HepG2 (cell line): Measurements from ENCODE around the gene CREBBP. TPM values are rescaled to one million over a fixed set of nuclear protein-coding genes. Genes with fewer than 3 reads are reported as not detected.

Experiments used
- AGO2 ChIP-seq: fragments of 200-400 bp; formaldehyde crosslinking; optimal IDR thresholded peaks from 2 replicates; pipeline ENCODE3; 2017; ENCODE audit warnings: mild to moderate bottlenecking, low read depth, low read length, moderate library complexity
- FOXO1 ChIP-seq: sonication (generic); formaldehyde crosslinking; IDR thresholded peaks from 2 replicates; pipeline ENCODE4 v1.4.0; 2020; ENCODE audit warnings: missing genetic modification reagents
- KMT2A ChIP-seq: sonication (generic); formaldehyde crosslinking; IDR thresholded peaks from 2 replicates; pipeline ENCODE4 v1.4.0; 2020; ENCODE audit warnings: missing genetic modification reagents
- MXD4 ChIP-seq: IDR thresholded peaks from 2 replicates; pipeline ENCODE4 v1.6.1; 2016; ENCODE audit warnings: mild to moderate bottlenecking, missing biosample characterization, missing genetic modification reagents
- PLRG1 ChIP-seq: fragments of 450-650 bp; conservative IDR thresholded peaks from 2 replicates; pipeline ENCODE4 v1.6.1; 2016
- SMYD3 ChIP-seq: sonication (generic); formaldehyde crosslinking; IDR thresholded peaks from 2 replicates; pipeline ENCODE4 v1.8.1; 2023; ENCODE audit warnings: mild to moderate bottlenecking, missing genetic modification reagents
- TGIF2 ChIP-seq: IDR thresholded peaks from 2 replicates; pipeline ENCODE4 v1.6.1; 2016; ENCODE audit warnings: control low read depth, missing compliant biosample characterization
- ZFX ChIP-seq: sonication (generic); formaldehyde crosslinking; IDR thresholded peaks from 2 replicates; pipeline ENCODE4 v1.4.0; 2020; ENCODE audit warnings: mild to moderate bottlenecking, low read depth, missing genetic modification reagents, moderate library complexity
- ZNF383 ChIP-seq: sonication (generic); formaldehyde crosslinking; IDR thresholded peaks from 2 replicates; pipeline ENCODE4 v1.4.0; 2020; ENCODE audit warnings: missing genetic modification reagents, mild to moderate bottlenecking, borderline replicate concordance
- ZNF570 ChIP-seq: sonication (generic); formaldehyde crosslinking; IDR thresholded peaks from 2 replicates; pipeline ENCODE4 v1.4.0; 2020; ENCODE audit warnings: mild to moderate bottlenecking, missing genetic modification reagents, borderline replicate concordance
- ZNF883 ChIP-seq: sonication (generic); formaldehyde crosslinking; IDR thresholded peaks from 2 replicates; pipeline ENCODE4 v1.5.1; 2020; ENCODE audit warnings: mild to moderate bottlenecking, missing genetic modification reagents; ENCODE audit errors: not compliant biosample characterization
- polyA plus RNA-seq, 8 experiments: library from polyadenylated mRNA; depleted of rRNA in 3 of 8; stranded (reverse) in 7 of 8; unstranded in 1 of 8; fragments of >200 nt; fragmentation: Illumina TruSeq in 4 of 8; extraction: Trizol in 4 of 8; gene quantifications; 2 replicates each; pipeline versions ENCODE4 v1.2.1 to v1.2.3, GENCODE V29; 2011 to 2016; ENCODE audit warnings: low read depth in 4 of 8, missing spikeins in 1 of 8, mixed read lengths in 1 of 8; ENCODE audit not compliant: insufficient read depth in 1 of 8
- total RNA-seq, 5 experiments: library from RNA; depleted of rRNA; stranded (reverse); fragments of >200 nt; fragmentation: Illumina TruSeq; extraction: Trizol; gene quantifications; 2 replicates each; pipeline ENCODE4 v1.2.3, GENCODE V29; 2016; ENCODE audit warnings: low read depth in 1 of 5
- TF ChIP-seq, protein P1 (sequence below): sonication (generic); formaldehyde crosslinking; IDR thresholded peaks from 2 replicates; pipeline ENCODE4 v1.4.0; 2020; ENCODE audit warnings: missing genetic modification reagents
- TF ChIP-seq, protein P2 (sequence below): sonication (generic); formaldehyde crosslinking; IDR thresholded peaks from 2 replicates; pipeline ENCODE4 v1.5.0; 2020; ENCODE audit warnings: mild to moderate bottlenecking, missing genetic modification reagents, moderate library complexity
- TF ChIP-seq, protein P3 (sequence below): IDR thresholded peaks from 2 replicates; pipeline ENCODE4 v1.6.1; 2012; ENCODE audit warnings: inconsistent platforms
- TF ChIP-seq, protein P4 (sequence below): sonication (generic); formaldehyde crosslinking; IDR thresholded peaks from 2 replicates; pipeline ENCODE4 v1.5.1; 2020; ENCODE audit warnings: mild to moderate bottlenecking, missing genetic modification reagents, moderate library complexity
- TF ChIP-seq, protein P5 (sequence below), 2 experiments: IDR thresholded peaks; 2 replicates each; pipeline ENCODE4 v1.6.1; 2011 to 2012; ENCODE audit warnings: low read length in 2 of 2, borderline replicate concordance in 1 of 2, low read depth in 1 of 2, mild to moderate bottlenecking in 1 of 2, moderate library complexity in 1 of 2

Gene CREBBP
- total and polyA plus RNA-seq, 2 of the 13 experiments (the other 11 are each of a cell fraction or from before 2014, with no cell fraction given), result 5.3 to 10.4 TPM

DNA sequence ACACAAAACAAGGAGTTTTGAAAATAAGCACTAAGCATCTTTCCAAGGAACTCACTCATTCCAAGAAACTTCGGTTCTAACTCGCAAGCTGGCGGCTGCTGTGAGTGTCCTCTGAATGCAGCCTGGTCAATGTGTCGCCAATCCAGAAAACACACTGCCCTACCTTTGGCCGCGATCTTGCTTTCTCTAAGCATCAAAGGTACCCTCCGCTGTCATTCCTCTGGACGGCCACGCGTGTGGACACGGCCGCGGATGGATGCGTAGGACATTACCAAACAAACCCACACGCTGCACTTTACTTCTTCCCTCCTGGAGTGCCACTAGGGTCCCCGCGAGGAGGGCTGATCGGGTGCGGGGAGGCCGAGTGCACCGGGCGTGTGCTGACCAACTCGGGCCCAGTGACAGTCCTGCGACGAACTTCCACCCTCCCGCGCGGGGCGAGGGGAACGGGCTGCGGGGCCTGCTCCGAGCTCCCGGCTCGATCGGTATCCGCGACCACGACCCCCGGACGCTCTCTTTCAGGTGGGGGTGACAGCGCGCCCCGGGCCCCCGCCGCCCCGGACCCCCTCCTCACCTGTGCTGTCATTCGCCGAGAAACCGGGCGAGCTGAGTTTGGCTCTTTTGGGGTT, 1.1 kb downstream of the CREBBP start (continued):
- TF ChIP-seq, protein P1, sequence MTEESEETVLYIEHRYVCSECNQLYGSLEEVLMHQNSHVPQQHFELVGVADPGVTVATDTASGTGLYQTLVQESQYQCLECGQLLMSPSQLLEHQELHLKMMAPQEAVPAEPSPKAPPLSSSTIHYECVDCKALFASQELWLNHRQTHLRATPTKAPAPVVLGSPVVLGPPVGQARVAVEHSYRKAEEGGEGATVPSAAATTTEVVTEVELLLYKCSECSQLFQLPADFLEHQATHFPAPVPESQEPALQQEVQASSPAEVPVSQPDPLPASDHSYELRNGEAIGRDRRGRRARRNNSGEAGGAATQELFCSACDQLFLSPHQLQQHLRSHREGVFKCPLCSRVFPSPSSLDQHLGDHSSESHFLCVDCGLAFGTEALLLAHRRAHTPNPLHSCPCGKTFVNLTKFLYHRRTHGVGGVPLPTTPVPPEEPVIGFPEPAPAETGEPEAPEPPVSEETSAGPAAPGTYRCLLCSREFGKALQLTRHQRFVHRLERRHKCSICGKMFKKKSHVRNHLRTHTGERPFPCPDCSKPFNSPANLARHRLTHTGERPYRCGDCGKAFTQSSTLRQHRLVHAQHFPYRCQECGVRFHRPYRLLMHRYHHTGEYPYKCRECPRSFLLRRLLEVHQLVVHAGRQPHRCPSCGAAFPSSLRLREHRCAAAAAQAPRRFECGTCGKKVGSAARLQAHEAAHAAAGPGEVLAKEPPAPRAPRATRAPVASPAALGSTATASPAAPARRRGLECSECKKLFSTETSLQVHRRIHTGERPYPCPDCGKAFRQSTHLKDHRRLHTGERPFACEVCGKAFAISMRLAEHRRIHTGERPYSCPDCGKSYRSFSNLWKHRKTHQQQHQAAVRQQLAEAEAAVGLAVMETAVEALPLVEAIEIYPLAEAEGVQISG (CRISPR knock-in tag), result peak; percentile 9; the same call in 1 of the 2 replicates
- TF ChIP-seq TGIF2 (0 out of 2 replicates have a peak, but pooled peaks have one; percentile 46), SMYD3 (CRISPR knock-in tag) (no peak), MXD4 (CRISPR knock-in tag) (0 out of 2 replicates have a peak, but pooled peaks have one; percentile 32), KMT2A (CRISPR knock-in tag) (peak; percentile 81; the same call in 1 of the 2 replicates), ZNF883 (peak; percentile 32), AGO2 (peak; percentile 53), PLRG1 (no peak), FOXO1 (CRISPR knock-in tag) (0 out of 2 replicates have a peak, but pooled peaks have one; percentile 5), ZFX (CRISPR knock-in tag) (peak; percentile 48; the same call in 1 of the 2 replicates), ZNF383 (no peak), ZNF570 (CRISPR knock-in tag) (no peak)
- TF ChIP-seq, protein P2, sequence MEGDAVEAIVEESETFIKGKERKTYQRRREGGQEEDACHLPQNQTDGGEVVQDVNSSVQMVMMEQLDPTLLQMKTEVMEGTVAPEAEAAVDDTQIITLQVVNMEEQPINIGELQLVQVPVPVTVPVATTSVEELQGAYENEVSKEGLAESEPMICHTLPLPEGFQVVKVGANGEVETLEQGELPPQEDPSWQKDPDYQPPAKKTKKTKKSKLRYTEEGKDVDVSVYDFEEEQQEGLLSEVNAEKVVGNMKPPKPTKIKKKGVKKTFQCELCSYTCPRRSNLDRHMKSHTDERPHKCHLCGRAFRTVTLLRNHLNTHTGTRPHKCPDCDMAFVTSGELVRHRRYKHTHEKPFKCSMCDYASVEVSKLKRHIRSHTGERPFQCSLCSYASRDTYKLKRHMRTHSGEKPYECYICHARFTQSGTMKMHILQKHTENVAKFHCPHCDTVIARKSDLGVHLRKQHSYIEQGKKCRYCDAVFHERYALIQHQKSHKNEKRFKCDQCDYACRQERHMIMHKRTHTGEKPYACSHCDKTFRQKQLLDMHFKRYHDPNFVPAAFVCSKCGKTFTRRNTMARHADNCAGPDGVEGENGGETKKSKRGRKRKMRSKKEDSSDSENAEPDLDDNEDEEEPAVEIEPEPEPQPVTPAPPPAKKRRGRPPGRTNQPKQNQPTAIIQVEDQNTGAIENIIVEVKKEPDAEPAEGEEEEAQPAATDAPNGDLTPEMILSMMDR (CRISPR knock-in tag), result 0 out of 2 replicates have a peak, but pooled peaks have one; percentile 3
- TF ChIP-seq, protein P3, sequence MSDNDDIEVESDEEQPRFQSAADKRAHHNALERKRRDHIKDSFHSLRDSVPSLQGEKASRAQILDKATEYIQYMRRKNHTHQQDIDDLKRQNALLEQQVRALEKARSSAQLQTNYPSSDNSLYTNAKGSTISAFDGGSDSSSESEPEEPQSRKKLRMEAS, result 0 out of 2 replicates have a peak, but pooled peaks have one; percentile 12
- TF ChIP-seq, protein P4, sequence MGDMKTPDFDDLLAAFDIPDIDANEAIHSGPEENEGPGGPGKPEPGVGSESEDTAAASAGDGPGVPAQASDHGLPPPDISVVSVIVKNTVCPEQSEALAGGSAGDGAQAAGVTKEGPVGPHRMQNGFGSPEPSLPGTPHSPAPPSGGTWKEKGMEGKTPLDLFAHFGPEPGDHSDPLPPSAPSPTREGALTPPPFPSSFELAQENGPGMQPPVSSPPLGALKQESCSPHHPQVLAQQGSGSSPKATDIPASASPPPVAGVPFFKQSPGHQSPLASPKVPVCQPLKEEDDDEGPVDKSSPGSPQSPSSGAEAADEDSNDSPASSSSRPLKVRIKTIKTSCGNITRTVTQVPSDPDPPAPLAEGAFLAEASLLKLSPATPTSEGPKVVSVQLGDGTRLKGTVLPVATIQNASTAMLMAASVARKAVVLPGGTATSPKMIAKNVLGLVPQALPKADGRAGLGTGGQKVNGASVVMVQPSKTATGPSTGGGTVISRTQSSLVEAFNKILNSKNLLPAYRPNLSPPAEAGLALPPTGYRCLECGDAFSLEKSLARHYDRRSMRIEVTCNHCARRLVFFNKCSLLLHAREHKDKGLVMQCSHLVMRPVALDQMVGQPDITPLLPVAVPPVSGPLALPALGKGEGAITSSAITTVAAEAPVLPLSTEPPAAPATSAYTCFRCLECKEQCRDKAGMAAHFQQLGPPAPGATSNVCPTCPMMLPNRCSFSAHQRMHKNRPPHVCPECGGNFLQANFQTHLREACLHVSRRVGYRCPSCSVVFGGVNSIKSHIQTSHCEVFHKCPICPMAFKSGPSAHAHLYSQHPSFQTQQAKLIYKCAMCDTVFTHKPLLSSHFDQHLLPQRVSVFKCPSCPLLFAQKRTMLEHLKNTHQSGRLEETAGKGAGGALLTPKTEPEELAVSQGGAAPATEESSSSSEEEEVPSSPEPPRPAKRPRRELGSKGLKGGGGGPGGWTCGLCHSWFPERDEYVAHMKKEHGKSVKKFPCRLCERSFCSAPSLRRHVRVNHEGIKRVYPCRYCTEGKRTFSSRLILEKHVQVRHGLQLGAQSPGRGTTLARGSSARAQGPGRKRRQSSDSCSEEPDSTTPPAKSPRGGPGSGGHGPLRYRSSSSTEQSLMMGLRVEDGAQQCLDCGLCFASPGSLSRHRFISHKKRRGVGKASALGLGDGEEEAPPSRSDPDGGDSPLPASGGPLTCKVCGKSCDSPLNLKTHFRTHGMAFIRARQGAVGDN (CRISPR knock-in tag), result peak; percentile 67
- TF ChIP-seq, protein P5, sequence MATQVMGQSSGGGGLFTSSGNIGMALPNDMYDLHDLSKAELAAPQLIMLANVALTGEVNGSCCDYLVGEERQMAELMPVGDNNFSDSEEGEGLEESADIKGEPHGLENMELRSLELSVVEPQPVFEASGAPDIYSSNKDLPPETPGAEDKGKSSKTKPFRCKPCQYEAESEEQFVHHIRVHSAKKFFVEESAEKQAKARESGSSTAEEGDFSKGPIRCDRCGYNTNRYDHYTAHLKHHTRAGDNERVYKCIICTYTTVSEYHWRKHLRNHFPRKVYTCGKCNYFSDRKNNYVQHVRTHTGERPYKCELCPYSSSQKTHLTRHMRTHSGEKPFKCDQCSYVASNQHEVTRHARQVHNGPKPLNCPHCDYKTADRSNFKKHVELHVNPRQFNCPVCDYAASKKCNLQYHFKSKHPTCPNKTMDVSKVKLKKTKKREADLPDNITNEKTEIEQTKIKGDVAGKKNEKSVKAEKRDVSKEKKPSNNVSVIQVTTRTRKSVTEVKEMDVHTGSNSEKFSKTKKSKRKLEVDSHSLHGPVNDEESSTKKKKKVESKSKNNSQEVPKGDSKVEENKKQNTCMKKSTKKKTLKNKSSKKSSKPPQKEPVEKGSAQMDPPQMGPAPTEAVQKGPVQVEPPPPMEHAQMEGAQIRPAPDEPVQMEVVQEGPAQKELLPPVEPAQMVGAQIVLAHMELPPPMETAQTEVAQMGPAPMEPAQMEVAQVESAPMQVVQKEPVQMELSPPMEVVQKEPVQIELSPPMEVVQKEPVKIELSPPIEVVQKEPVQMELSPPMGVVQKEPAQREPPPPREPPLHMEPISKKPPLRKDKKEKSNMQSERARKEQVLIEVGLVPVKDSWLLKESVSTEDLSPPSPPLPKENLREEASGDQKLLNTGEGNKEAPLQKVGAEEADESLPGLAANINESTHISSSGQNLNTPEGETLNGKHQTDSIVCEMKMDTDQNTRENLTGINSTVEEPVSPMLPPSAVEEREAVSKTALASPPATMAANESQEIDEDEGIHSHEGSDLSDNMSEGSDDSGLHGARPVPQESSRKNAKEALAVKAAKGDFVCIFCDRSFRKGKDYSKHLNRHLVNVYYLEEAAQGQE (IDR thresholded peaks at IDR 0.05; ENCODE audit: borderline replicate concordance in 1 of 2, low read depth in 1 of 2, low read length in 2 of 2), result no peak
